Measurements from ENCODE around the gene ZNF606. TPM values are rescaled to one million over a fixed set of nuclear protein-coding genes. Genes with fewer than 3 reads are reported as not detected.

ZNF606 gene
- total RNA-seq, 1 donor from 2014 or later, result 22.0 TPM

DNA sequence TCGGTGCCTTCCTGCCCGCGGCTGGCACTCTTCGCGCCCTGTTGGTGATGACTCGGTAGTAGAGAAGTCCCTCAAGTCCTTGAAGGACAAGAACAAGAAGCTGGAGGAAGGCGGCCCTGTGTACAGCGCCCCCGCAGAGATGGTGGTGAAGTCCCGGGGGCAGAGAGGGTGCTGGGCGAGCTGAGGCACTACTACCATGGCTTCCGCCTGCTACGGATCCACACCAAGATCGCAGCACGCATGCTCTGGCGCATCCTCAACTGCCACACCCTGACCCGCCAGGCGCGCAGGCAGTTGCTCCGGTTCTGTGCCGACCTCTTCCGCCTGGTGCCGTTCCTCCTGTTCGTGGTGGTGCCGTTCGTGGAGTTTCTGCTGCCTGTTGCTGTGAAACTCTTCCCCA, 42.3 kb upstream of the ZNF606 start:
- TF ChIP-seq, protein P1, sequence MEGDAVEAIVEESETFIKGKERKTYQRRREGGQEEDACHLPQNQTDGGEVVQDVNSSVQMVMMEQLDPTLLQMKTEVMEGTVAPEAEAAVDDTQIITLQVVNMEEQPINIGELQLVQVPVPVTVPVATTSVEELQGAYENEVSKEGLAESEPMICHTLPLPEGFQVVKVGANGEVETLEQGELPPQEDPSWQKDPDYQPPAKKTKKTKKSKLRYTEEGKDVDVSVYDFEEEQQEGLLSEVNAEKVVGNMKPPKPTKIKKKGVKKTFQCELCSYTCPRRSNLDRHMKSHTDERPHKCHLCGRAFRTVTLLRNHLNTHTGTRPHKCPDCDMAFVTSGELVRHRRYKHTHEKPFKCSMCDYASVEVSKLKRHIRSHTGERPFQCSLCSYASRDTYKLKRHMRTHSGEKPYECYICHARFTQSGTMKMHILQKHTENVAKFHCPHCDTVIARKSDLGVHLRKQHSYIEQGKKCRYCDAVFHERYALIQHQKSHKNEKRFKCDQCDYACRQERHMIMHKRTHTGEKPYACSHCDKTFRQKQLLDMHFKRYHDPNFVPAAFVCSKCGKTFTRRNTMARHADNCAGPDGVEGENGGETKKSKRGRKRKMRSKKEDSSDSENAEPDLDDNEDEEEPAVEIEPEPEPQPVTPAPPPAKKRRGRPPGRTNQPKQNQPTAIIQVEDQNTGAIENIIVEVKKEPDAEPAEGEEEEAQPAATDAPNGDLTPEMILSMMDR (IDR thresholded peaks at IDR 0.05), result no peak
- Mint-ChIP-seq H3K36me3 (ENCODE audit: unreplicated experiment) (no peaks in the 10 kb centered on the region), H3K9me3 (ENCODE audit: unreplicated experiment) (peaks cover 25% of the 10 kb centered on the region), H3K27ac (ENCODE audit: unreplicated experiment) (no peak overlapping the region), H3K4me3 (ENCODE audit: unreplicated experiment) (no peak overlapping the region), H3K4me1 (ENCODE audit: unreplicated experiment) (no peaks in the 10 kb centered on the region), H3K27me3 (ENCODE audit: unreplicated experiment) (no peaks in the 10 kb centered on the region)
- DNase-seq (ENCODE audit: extremely low spot score, unreplicated experiment), result no peak

DNA sequence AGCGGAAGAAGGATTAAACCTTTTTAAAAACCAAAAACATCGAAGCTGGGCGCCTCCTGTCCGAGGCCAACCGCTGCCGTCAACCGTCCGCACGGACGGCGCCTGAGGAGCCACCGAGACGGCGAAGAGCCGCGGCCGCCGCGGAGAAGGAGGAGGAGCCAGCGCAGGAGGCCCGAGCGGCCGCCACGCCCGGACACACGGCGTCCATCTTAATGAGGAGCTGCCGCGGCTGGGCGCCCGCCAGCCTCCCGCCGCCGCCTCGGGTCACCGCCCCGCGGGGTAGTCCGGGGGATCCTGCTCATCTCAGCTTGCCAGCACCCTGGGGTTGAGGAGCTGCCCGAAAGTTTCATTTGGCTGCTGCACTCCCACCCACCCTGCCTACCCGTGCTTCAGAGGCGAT, 41.8 kb upstream of the ZNF606 start:
- TF ChIP-seq, protein P1 (IDR thresholded peaks at IDR 0.05), result no peak
- no peak overlapping the region for H3K4me3 Mint-ChIP-seq (ENCODE audit: unreplicated experiment)
- no peaks in the 10 kb centered on the region for H3K27me3 Mint-ChIP-seq (ENCODE audit: unreplicated experiment)
- no peaks in the 10 kb centered on the region for H3K36me3 Mint-ChIP-seq (ENCODE audit: unreplicated experiment)
- no peak overlapping the region for H3K27ac Mint-ChIP-seq (ENCODE audit: unreplicated experiment)
- peaks cover 20% of the 10 kb centered on the region for H3K9me3 Mint-ChIP-seq (ENCODE audit: unreplicated experiment)
- no peaks in the 10 kb centered on the region for H3K4me1 Mint-ChIP-seq (ENCODE audit: unreplicated experiment)
- DNase-seq (ENCODE audit: extremely low spot score, unreplicated experiment), result no peak

DNA sequence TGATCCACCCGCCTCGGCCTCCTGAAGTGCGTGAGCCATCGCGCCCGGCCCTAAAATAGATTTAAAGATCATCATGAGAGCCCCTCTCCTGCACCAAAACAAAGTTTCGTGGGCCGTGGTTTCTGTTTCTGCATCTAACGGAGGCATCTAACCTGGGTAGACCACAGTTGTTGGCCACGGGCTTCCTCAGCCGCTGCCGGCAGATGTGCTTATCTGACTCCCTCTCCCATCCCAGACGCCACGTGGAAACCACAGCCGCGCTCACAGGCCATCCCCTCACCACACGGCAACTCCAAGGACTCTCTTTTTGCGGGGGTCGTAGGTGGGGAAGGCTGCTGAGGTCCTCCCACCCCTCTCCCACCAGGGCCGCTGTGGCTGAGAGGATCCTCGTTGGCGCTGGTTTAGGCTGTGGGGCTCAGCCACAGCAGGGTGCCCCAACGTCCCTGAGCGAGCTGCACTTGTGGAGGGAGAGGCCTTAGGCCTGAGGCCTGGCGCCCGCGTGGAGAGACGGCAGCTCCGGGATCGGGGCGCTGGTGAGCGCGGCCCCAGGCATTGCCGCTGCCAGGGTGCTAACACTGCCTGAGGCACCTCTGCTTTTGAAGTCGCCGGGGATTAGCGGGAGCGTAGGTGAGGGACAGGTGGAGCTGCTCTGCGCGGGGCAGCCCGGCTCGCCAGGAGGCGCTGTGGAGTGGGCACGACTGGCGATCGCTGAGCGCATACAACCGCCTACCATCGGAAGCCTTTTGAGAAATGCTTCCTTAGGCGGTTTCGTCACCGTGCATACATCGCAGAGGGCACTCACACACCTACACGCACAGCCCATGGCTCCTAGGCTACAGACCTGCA, 40.1 kb upstream of the ZNF606 start:
- no peak overlapping the region for H3K4me3 Mint-ChIP-seq (ENCODE audit: unreplicated experiment)
- no peaks in the 10 kb centered on the region for H3K4me1 Mint-ChIP-seq (ENCODE audit: unreplicated experiment)
- TF ChIP-seq, protein P1 (IDR thresholded peaks at IDR 0.05), result no peak
- H3K27me3 Mint-ChIP-seq (ENCODE audit: unreplicated experiment), result no peaks in the 10 kb centered on the region
- DNase-seq (ENCODE audit: extremely low spot score, unreplicated experiment), result no peak
- H3K9me3 Mint-ChIP-seq (ENCODE audit: unreplicated experiment), result peaks cover 10% of the 10 kb centered on the region
- no peaks in the 10 kb centered on the region for H3K36me3 Mint-ChIP-seq (ENCODE audit: unreplicated experiment)
- H3K27ac Mint-ChIP-seq (ENCODE audit: unreplicated experiment), result no peak overlapping the region

DNA sequence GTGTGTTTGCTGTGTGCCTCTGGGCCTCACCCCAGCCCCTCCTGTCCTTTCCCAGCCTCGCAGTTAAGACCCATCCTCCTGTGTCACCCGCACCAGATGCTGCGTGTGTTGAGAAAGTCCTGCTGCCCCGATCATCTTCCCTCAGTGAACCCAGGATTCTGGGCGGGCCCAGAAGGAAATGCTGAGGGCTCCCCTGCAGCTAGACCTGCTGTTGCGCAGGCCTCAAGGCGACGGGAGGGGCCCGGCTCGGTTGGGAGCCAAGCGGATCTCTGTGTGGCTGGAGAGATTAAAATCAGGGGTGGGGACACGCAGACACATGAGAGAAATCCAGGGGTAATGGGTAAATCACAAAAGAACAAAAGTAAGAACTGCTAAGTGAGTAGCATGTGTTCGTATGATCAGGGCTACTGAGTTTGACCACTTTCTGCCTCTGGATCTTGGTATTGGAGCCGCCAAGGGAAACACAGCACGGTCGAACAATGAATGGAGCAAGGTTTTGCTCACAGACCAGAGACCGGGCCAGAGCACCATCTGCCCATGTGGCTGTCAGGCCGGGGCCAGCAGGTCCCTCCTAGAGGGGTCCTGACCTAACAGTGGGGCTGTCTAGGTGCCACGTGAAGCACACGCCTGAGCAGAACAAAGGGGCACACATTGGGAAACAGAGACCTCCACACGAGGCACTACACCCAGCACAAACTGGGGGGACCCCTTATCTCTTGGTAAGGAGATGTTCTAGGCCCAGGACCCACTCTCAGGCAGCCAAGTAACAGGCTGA, 38.3 kb upstream of the ZNF606 start:
- Mint-ChIP-seq H3K27ac (ENCODE audit: unreplicated experiment) (no peak overlapping the region), H3K4me3 (ENCODE audit: unreplicated experiment) (no peak overlapping the region), H3K27me3 (ENCODE audit: unreplicated experiment) (no peaks in the 10 kb centered on the region), H3K36me3 (ENCODE audit: unreplicated experiment) (no peaks in the 10 kb centered on the region), H3K4me1 (ENCODE audit: unreplicated experiment) (no peaks in the 10 kb centered on the region), H3K9me3 (ENCODE audit: unreplicated experiment) (peaks cover 14% of the 10 kb centered on the region)
- TF ChIP-seq, protein P1 (IDR thresholded peaks at IDR 0.05), result no peak
- DNase-seq (ENCODE audit: extremely low spot score, unreplicated experiment), result no peak

DNA sequence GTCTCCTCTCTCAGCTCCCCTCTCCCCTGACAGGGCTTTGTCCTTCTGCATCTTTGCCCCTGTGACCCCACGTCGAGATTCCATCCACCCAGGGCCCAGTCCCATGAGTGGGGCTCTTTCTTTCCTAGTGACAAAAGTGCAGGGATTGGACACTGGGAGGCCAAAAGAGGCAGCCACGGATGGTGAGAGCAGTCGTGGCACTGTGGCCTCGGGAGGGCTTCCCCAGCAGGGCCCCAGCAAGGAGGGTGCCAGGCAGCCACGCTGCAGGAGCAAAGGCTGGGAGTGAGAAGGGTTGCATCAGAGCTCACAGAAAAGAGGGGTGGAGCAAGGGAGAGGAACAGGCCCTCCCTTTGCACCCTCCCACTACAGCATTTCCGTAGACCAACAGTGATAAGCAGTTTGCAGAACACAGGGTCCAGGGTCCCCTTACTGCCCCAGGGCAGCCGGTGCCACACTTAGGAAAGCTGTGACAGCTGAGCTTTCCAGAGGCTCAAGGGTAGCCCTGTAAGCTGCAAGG, 36.1 kb upstream of the ZNF606 start:
- no peak overlapping the region for H3K27ac Mint-ChIP-seq (ENCODE audit: unreplicated experiment)

More for the DNA sequence above, 36.1 kb upstream of the ZNF606 start:
- TF ChIP-seq, protein P1 (IDR thresholded peaks at IDR 0.05), result no peak
- no peaks in the 10 kb centered on the region for H3K27me3 Mint-ChIP-seq (ENCODE audit: unreplicated experiment)
- no peak for DNase-seq (ENCODE audit: extremely low spot score, unreplicated experiment)
- peaks cover 3% of the 10 kb centered on the region for H3K36me3 Mint-ChIP-seq (ENCODE audit: unreplicated experiment)
- no peaks in the 10 kb centered on the region for H3K4me1 Mint-ChIP-seq (ENCODE audit: unreplicated experiment)
- H3K9me3 Mint-ChIP-seq (ENCODE audit: unreplicated experiment), result peaks cover 18% of the 10 kb centered on the region
- H3K4me3 Mint-ChIP-seq (ENCODE audit: unreplicated experiment), result no peak overlapping the region

Data from osteocyte (in vitro differentiated cells).